Neural cell (in vitro differentiated cells): ENCODE measurements around the gene QSOX1.

ENCODE experiments used
- CTCF ChIP-seq: fragments of 450-650 bp; IDR thresholded peaks from 2 replicates; pipeline ENCODE4 v1.5.1; 2014; ENCODE audit warnings: antibody characterized with exemption, mild to moderate bottlenecking, moderate library complexity; ENCODE audit not compliant: poor library complexity, severe bottlenecking
- EP300 ChIP-seq: fragments of 450-650 bp; conservative IDR thresholded peaks from 2 replicates; pipeline ENCODE4 v1.6.1; 2014; ENCODE audit warnings: antibody characterized with exemption, mild to moderate bottlenecking, moderate library complexity; ENCODE audit not compliant: poor library complexity, severe bottlenecking
- EZH2 ChIP-seq: fragments of 200-600, 300-800 bp; shearing (Covaris generic), sonication (generic); IDR thresholded peaks from 2 replicates; pipeline ENCODE4 v1.6.1; 2014; ENCODE audit warnings: antibody characterized with exemption, low read length, borderline replicate concordance, mild to moderate bottlenecking; ENCODE audit not compliant: insufficient read depth, poor library complexity, severe bottlenecking
- MXI1 ChIP-seq: fragments of 450-650 bp; conservative IDR thresholded peaks from 2 replicates; pipeline ENCODE4 v1.6.1; 2014; ENCODE audit warnings: antibody characterized with exemption, mild to moderate bottlenecking; ENCODE audit not compliant: poor library complexity, severe bottlenecking
- POLR2AphosphoS5 ChIP-seq: IDR thresholded peaks from 2 replicates; pipeline ENCODE4 v1.6.1; 2012
- RAD21 ChIP-seq: fragments of 450-650 bp; conservative IDR thresholded peaks from 2 replicates; pipeline ENCODE4 v1.6.1; 2014; ENCODE audit warnings: antibody characterized with exemption, mild to moderate bottlenecking, moderate library complexity
- REST ChIP-seq: IDR thresholded peaks from 2 replicates; pipeline ENCODE4 v1.6.1; 2012; ENCODE audit warnings: borderline replicate concordance
- SMC3 ChIP-seq: fragments of 450-650 bp; conservative IDR thresholded peaks from 2 replicates; pipeline ENCODE4 v1.6.1; 2014; ENCODE audit warnings: antibody characterized with exemption, mild to moderate bottlenecking, moderate library complexity; ENCODE audit not compliant: poor library complexity
- TAF1 ChIP-seq: IDR thresholded peaks from 2 replicates; pipeline ENCODE4 v1.6.1; 2012; ENCODE audit warnings: low read depth

DNA sequence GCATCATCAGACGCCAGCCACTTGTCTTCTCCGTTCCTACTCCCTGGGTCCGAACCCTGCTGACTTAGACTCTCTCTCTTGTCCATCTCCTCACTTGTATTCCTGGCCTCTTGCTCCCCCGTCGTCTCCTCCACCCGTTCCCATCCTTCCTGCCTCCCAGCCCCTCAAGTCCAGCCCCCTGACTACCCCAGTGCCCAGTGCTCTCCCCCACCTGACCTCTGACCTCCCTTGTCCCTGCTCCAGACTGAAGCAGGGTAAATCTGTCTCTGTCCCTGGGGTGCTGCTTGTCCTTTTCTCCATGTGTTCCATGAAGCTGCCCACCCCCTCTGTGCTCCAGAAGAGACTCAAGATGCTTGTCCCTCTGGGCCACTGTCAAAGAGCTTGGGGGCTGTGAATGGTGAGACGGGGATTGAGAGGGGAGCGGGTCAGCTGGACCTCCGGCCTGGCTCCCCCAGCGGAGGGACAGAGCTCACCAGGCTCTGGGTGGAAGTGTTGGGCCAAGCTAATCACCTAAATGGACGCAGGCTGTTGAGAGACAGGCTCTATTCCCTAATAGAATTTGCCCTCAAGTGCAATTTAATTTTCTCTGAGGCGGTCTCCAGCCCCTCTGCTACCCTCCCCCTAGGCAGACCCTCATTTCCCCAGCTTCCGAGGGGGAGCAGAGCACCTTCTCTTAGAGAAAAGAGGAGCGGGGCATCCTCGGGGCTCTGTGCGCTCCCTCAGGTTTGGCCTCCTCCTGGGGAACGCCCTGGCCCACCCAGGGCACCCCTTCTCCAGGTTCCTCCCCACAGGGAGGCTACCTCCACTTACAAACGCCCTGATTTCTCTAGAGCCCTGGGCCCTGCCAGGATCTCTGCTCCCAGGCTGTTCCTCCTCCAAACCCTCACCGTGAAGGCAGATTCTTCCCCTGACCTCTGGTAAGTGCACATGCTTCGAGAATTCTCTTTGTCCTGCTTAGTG is 64.4 kb downstream of the QSOX1 start:
- TF ChIP-seq CTCF (no peak), TAF1 (no peak), EP300 (no peak), RAD21 (no peak), POLR2AphosphoS5 (no peak), EZH2 (no peak), SMC3 (no peak), REST (no peak), MXI1 (no peak)
